DND-41 (cell line): ENCODE data around the gene GRID1.

Experiments
- ATAC-seq: fragments of 200-7000 bp; cut with Tn5 transposase; 3 replicates; pipeline ENCODE4 v1.9.1; 2021; ENCODE audit warnings: low read depth; ENCODE audit not compliant: insufficient read depth
- DNase-seq: peaks from one replicate; pipeline ENCODE4 v3.0.0-alpha.2; 2020
- H2AFZ ChIP-seq: 2 replicates; pipeline ENCODE4 v1.6.0; 2012; ENCODE audit warnings: low read depth, low read length
- H3K27ac ChIP-seq: 2 replicates; pipeline ENCODE4 v1.5.1; 2012; ENCODE audit warnings: low read length, inconsistent platforms
- H3K27me3 ChIP-seq: fragments of 200-600 bp; sonication (generic); 2 replicates; pipeline ENCODE4 v1.6.0; 2012; ENCODE audit warnings: low read length, mild to moderate bottlenecking, inconsistent platforms; ENCODE audit not compliant: insufficient read depth, poor library complexity
- H3K36me3 ChIP-seq: 2 replicates; pipeline ENCODE4 v1.5.1; 2012; ENCODE audit warnings: low read length, inconsistent platforms; ENCODE audit not compliant: insufficient read depth
- H3K4me1 ChIP-seq: 2 replicates; pipeline ENCODE4 v1.5.1; 2012; ENCODE audit warnings: mild to moderate bottlenecking, low read length; ENCODE audit not compliant: insufficient read depth
- H3K4me2 ChIP-seq: 2 replicates; pipeline ENCODE4 v1.6.0; 2012; ENCODE audit warnings: mild to moderate bottlenecking, moderate library complexity, low read length, inconsistent platforms; ENCODE audit not compliant: insufficient read depth
- H3K4me3 ChIP-seq, 2 experiments: fragments of 200-600 bp in 1 of 2; shearing (Covaris generic) in 1 of 2; 2 replicates each; pipeline ENCODE4 v1.5.1; 2012 to 2016; ENCODE audit warnings: inconsistent platforms in 2 of 2, low read length in 2 of 2, mild to moderate bottlenecking in 2 of 2, low read depth in 1 of 2, moderate library complexity in 1 of 2
- H3K79me2 ChIP-seq: 2 replicates; pipeline ENCODE4 v1.6.0; 2012; ENCODE audit warnings: low read length, inconsistent platforms; ENCODE audit not compliant: insufficient read depth
- H3K9ac ChIP-seq: 2 replicates; pipeline ENCODE4 v1.6.0; 2012; ENCODE audit warnings: low read depth, mild to moderate bottlenecking, inconsistent platforms, low read length, moderate library complexity
- H3K9me3 ChIP-seq: 2 replicates; pipeline ENCODE4 v1.5.1; 2012; ENCODE audit warnings: low read length, moderate library complexity, mild to moderate bottlenecking, inconsistent platforms; ENCODE audit not compliant: insufficient read depth, severe bottlenecking
- H4K20me1 ChIP-seq: 2 replicates; pipeline ENCODE4 v1.6.0; 2012; ENCODE audit warnings: low read length; ENCODE audit not compliant: insufficient read depth
- EZH2 ChIP-seq: IDR thresholded peaks from 3 replicates; pipeline ENCODE4 v1.6.1; 2012; ENCODE audit warnings: borderline replicate concordance, low read depth, mild to moderate bottlenecking, moderate library complexity, low read length, inconsistent platforms; ENCODE audit not compliant: severe bottlenecking
- TF ChIP-seq, protein P1 (sequence below): IDR thresholded peaks from 2 replicates; pipeline ENCODE4 v1.5.1; 2012; ENCODE audit warnings: borderline replicate concordance, low read length, moderate library complexity, mild to moderate bottlenecking; ENCODE audit not compliant: poor library complexity, severe bottlenecking; ENCODE audit errors: extremely low read depth

Gene GRID1

DNA sequence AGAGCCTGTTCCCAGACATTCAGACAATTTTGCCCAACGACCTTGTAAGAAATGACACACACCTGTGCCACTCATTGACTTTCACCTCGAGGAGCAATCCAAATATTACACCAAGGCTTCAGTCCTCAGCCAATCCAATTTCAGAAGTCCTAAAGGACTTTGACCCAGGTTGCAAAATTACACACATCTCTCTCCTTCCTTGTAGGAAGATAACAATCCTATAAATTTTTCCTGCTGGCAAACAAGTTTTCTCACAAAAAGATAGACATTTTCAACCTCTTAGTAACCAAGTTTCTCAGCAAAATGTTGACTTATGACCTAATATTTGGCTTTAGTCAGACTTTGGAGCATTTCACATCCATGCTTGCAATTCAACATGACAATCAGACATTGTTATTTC is 745.0 kb downstream of the GRID1 start:
- no peak for DNase-seq
- Histone ChIP-seq H3K9ac (no peak overlapping the region), H4K20me1 (no peaks in the 10 kb centered on the region), H3K4me2 (no peak overlapping the region), H3K9me3 (no peaks in the 10 kb centered on the region), H2AFZ (no peak overlapping the region), H3K4me3 (no peak overlapping the region), H3K27ac (no peak overlapping the region), H3K36me3 (no peaks in the 10 kb centered on the region), H3K27me3 (no peaks in the 10 kb centered on the region), H3K4me1 (peaks cover 19% of the 10 kb centered on the region), H3K79me2 (no peaks in the 10 kb centered on the region)
- TF ChIP-seq EZH2 = no peak
- TF ChIP-seq, protein P1, sequence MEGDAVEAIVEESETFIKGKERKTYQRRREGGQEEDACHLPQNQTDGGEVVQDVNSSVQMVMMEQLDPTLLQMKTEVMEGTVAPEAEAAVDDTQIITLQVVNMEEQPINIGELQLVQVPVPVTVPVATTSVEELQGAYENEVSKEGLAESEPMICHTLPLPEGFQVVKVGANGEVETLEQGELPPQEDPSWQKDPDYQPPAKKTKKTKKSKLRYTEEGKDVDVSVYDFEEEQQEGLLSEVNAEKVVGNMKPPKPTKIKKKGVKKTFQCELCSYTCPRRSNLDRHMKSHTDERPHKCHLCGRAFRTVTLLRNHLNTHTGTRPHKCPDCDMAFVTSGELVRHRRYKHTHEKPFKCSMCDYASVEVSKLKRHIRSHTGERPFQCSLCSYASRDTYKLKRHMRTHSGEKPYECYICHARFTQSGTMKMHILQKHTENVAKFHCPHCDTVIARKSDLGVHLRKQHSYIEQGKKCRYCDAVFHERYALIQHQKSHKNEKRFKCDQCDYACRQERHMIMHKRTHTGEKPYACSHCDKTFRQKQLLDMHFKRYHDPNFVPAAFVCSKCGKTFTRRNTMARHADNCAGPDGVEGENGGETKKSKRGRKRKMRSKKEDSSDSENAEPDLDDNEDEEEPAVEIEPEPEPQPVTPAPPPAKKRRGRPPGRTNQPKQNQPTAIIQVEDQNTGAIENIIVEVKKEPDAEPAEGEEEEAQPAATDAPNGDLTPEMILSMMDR = no peak
- no peak for ATAC-seq

DNA sequence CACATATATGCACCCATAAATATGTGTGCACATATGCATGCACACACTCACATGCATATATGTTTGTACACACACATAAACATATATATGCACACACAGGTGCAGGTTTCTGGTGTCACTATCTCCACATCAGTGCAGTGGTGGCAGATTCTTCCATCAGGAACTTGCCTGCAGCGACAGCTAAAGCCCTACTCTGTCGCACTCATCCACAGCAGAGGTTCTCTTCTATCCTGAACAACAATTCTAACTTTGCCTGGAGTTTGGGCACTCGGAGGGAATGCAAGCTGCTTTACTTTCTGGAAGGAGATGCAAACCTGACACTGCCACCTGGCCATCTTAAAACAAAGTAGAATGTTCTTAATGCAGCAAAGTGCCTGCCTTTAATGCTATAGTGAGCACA is 745.8 kb downstream of the GRID1 start:
- Histone ChIP-seq H2AFZ (no peak overlapping the region), H3K4me3 (no peak overlapping the region), H3K4me2 (no peak overlapping the region), H4K20me1 (no peaks in the 10 kb centered on the region), H3K27me3 (no peaks in the 10 kb centered on the region), H3K79me2 (no peaks in the 10 kb centered on the region), H3K36me3 (no peaks in the 10 kb centered on the region), H3K9ac (no peak overlapping the region), H3K9me3 (no peaks in the 10 kb centered on the region), H3K27ac (no peak overlapping the region), H3K4me1 (peaks cover 19% of the 10 kb centered on the region)
- ATAC-seq (no peak), DNase-seq (no peak)
- TF ChIP-seq, protein P1 = no peak
- no peak for TF ChIP-seq EZH2

DNA sequence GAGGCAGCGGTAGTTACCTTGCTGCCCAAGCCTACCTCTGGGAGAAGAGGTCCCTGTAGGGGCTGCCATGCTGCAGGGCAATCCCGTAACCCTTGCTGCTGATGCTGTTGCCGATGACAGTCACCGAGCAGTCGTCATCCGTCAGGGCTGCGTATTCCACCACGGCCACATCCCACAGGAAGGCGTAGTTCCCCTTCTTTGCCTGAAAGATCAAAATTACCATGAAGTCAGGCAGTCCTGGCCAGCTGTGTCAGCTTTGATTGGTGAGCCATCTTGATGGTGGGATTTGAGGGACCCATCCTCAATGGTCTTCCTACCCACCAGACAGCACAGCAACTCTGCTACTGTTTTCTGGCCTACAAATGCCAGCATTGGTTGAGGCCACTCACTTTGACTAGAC is 746.8 kb downstream of the GRID1 start:
- H3K36me3 ChIP-seq = no peaks in the 10 kb centered on the region
- no peak overlapping the region for H3K4me3 ChIP-seq
- H3K27me3 ChIP-seq = no peaks in the 10 kb centered on the region
- ATAC-seq = no peak
- no peak overlapping the region for H3K27ac ChIP-seq
- no peak overlapping the region for H3K4me2 ChIP-seq
- no peak for DNase-seq
- no peaks in the 10 kb centered on the region for H4K20me1 ChIP-seq
- peaks cover 25% of the 10 kb centered on the region for H3K4me1 ChIP-seq
- H3K9me3 ChIP-seq = no peaks in the 10 kb centered on the region
- no peak overlapping the region for H3K9ac ChIP-seq
- no peak overlapping the region for H2AFZ ChIP-seq
- no peaks in the 10 kb centered on the region for H3K79me2 ChIP-seq
- no peak for TF ChIP-seq EZH2
- TF ChIP-seq, protein P1 = no peak

DNA sequence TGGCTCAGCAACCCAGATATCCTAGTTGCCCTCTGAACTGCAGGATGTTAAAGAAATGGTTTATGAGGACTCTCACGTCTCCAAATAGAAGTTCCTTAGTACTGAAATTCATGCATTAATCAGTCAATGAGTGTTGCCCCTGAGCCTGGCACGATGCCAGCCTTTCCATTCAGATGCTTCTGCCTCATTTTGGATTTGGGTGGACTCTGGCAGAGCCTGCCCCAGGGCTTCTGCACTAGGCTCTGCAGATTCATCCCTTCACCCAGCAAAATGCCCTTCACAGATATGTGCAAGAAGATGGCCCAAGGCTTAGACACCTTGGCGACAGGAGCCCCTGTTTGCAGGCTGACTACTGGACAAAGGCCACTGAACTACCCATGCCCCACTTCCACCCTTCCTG is 747.8 kb downstream of the GRID1 start:
- H3K4me2 ChIP-seq = no peak overlapping the region
- ATAC-seq = no peak
- no peak for DNase-seq

More for the DNA sequence above, 747.8 kb downstream of the GRID1 start:
- H3K4me1 ChIP-seq = peaks cover 28% of the 10 kb centered on the region
- H3K9ac ChIP-seq = no peak overlapping the region
- H3K9me3 ChIP-seq = no peaks in the 10 kb centered on the region
- no peak for TF ChIP-seq EZH2
- TF ChIP-seq, protein P1 = no peak
- no peaks in the 10 kb centered on the region for H3K27me3 ChIP-seq
- no peaks in the 10 kb centered on the region for H3K36me3 ChIP-seq
- no peaks in the 10 kb centered on the region for H4K20me1 ChIP-seq
- H2AFZ ChIP-seq = no peak overlapping the region
- H3K79me2 ChIP-seq = no peaks in the 10 kb centered on the region
- no peak overlapping the region for H3K4me3 ChIP-seq
- no peak overlapping the region for H3K27ac ChIP-seq
